Astrocyte of the spinal cord (primary cell): Measurements from ENCODE around the gene HNRNPA2B1.

Experiments
- DNase-seq: peaks from one replicate; pipeline ENCODE4 v3.0.0; 2011; ENCODE audit warnings: low read depth, low spot score
- H3K4me3 ChIP-seq: 2 replicates; pipeline ENCODE4 v1.5.1; 2011; ENCODE audit warnings: low read depth, mild to moderate bottlenecking, low read length, moderate library complexity
- in situ Hi-C: cut with HindIII; loops from 2 replicates; pipeline ENCODE4 v1.10.0; 2017; ENCODE audit warnings: low sequenced_read_pairs
- TF ChIP-seq, protein P1 (sequence below): IDR thresholded peaks from 2 replicates; pipeline ENCODE4 v1.5.1; 2012; ENCODE audit warnings: low read depth, mild to moderate bottlenecking, low read length, inconsistent platforms

Gene HNRNPA2B1

DNA sequence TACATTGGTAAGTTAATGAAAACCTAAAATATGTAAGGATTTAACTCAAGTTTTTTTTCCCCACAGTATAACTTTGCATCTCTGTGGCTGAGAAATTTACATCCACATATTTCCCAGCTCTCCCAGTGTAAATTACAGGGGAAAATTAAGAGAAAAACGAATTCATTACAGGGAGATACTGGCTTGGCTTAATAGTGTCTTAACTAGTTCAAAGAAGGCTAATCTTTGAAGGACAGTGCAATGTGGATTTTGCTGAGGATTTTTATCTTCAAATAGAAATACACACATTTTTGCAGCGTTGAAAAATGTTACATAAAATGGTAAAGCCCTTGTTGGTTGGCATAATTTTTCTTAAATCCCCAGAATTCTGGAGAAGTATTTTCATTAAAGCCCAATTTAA, 2.5 kb upstream of the HNRNPA2B1 start:
- in situ Hi-C loops, result no loop called here
- DNase-seq, result no peak
- TF ChIP-seq, protein P1, sequence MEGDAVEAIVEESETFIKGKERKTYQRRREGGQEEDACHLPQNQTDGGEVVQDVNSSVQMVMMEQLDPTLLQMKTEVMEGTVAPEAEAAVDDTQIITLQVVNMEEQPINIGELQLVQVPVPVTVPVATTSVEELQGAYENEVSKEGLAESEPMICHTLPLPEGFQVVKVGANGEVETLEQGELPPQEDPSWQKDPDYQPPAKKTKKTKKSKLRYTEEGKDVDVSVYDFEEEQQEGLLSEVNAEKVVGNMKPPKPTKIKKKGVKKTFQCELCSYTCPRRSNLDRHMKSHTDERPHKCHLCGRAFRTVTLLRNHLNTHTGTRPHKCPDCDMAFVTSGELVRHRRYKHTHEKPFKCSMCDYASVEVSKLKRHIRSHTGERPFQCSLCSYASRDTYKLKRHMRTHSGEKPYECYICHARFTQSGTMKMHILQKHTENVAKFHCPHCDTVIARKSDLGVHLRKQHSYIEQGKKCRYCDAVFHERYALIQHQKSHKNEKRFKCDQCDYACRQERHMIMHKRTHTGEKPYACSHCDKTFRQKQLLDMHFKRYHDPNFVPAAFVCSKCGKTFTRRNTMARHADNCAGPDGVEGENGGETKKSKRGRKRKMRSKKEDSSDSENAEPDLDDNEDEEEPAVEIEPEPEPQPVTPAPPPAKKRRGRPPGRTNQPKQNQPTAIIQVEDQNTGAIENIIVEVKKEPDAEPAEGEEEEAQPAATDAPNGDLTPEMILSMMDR, result no peak
- H3K4me3 ChIP-seq, result peak overlapping the region; percentile 86

DNA sequence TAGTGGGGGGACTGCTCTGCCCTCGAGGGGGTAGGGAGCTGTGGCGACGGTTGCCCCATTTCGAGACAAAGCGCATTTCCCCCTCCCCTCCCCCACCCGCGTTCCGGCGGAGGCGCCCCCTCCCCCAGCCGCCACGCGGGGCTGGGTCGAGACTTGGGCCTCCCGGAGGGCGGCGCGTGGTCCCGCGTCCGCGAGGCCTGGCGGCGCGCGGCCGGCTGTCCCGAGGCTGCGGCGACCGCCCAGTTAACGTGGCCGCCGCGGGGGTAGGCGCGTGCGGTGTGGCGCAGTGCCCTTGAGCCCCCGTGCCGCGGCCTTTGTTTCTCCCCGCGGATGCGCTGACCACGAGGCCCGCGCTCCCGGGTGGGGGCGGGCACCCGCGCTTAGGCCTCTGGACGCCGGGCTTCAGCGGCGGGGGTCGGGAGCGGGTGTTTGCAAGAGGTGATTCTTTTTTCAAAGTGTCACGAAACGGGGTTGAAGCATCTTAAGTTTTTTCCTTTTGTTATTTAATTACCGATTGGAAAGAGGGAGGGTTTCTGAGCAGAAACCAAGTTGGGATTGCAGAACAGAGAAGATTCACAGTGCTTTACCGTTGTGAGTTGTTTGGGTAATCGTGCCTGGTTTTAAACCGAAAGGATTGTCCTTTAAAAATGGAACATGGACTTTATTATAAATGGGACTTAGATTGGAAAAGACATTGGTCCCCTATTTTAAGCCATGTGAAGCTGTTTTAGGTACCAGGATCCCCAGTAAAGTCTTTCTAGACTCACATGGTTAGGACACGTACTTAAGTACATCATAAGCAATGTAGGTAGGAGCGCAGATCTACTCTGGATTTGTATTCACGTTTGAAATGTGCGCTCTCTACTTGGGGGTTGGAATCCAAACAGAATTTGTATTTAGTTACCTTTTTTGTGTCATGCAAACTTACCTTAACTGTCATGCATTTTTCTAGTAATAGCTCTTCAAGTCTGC, 1.8 kb upstream of the HNRNPA2B1 start:
- in situ Hi-C loops, result no loop called here
- H3K4me3 ChIP-seq, result peak overlapping the region; percentile 86
- DNase-seq, result peak; percentile 57
- TF ChIP-seq, protein P1, result no peak

DNA sequence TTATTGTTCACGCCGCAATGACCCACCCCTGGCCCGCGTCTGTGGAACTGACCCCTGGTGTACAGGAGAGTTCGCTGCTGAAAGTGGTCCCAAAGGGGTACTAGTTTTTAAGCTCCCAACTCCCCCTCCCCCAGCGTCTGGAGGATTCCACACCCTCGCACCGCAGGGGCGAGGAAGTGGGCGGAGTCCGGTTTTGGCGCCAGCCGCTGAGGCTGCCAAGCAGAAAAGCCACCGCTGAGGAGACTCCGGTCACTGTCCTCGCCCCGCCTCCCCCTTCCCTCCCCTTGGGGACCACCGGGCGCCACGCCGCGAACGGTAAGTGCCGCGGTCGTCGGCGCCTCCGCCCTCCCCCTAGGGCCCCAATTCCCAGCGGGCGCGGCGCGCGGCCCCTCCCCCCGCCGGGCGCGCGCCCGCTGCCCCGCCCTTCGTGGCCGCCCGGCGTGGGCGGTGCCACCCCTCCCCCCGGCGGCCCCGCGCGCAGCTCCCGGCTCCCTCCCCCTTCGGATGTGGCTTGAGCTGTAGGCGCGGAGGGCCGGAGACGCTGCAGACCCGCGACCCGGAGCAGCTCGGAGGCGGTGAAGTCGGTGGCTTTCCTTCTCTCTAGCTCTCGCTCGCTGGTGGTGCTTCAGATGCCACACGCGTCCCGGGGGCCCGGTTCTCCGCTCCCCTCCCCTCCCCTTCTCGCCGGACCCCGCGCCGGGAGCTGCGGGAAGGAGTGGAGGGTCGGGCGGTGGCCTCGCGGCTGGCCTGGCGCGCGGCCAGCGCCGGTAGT, 887 bp upstream of the HNRNPA2B1 start, which contains the start of gene CBX3:
TSS of gene CBX3 (plus strand) at position 499 of the 772 bp plus-strand sequence. CDS start 1,254 bp downstream, outside the sequence.
- TF ChIP-seq, protein P1, result no peak
- in situ Hi-C loops, result no loop called here
- H3K4me3 ChIP-seq, result peak within 1 kb of the TSS; percentile 86
- DNase-seq, result no peak

DNA sequence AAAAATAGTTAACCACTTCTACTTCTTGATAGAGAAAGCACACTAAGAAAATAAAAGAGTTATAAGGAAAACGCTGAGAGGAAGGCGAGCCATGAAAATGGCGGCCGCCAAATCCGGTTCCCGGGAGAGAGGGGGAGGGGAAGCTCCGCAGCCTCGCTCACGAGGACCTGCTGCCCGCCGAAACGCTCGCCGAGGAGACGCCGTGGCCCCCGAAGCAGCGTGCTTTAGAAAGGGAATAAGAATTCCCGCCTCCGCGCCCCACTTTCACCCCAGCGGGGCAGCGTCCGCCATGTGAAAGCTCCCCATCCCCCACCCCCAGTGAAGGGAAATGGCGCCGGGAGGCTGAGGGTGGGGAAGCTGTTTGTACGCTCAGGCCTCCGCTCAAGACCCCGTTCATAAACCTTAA, 505 bp downstream of the HNRNPA2B1 start:
- peak overlapping the region; percentile 86 for H3K4me3 ChIP-seq
- TF ChIP-seq, protein P1, result no peak
- in situ Hi-C loops, result no loop called here
- peak; percentile 56 for DNase-seq

DNA sequence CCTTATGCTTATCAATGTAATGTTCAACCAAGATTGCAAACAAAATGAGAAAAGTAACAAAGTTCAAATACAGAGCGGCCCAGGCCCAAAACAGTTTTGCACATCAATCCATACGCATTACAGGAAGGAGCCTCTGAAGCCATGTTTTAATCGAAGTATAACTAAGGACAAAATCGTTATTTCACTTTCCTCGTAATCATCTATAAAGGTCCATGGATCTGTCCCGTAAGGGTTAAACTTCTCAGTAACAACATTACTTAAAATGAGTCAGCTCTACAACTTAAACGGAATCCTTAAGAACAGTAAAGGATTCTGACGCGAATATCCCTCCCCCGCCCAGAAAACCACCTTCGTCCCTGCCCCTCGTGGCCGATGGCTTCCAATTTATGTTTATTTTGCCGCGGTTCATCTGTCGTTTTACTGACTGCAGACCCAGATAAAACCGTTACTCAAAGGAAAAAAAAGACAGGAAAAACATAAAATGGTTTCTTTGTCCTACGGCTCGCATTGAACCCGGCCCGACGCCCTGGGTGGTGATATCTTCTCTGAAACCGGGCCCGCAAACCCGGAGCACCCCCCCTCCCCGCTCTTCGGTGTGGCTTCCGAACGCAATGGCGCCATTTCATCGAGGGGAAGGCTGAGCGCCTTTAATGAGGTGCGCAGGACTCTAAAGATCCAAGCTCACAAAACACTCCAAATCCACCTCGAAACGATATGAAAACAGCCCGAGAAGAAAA, 1.1 kb downstream of the HNRNPA2B1 start:
- TF ChIP-seq, protein P1, result no peak
- in situ Hi-C loops, result no loop called here
- DNase-seq, result no peak

DNA sequence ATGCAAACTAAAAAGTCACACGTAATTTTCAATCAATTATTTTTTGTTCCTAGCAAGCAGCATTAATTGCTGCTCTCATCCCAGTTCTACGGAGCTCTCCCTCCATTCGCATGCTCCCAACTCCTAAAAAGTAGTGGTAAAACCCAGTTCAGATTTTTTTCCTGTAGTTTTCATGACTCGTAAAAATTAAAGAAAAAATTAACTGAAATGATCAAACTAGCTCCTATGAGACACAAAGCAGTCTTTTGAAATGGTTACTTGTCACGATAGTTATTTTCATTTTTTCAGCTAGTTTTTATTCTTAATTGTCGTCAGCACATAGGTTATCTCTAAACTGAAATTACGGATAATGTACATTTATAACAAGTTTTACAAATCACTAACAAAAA, 1.8 kb downstream of the HNRNPA2B1 start:
- TF ChIP-seq, protein P1, result no peak
- in situ Hi-C loops, result no loop called here
- H3K4me3 ChIP-seq, result peak overlapping the region; percentile 86
- DNase-seq, result no peak

More for the DNA sequence above, 1.1 kb downstream of the HNRNPA2B1 start:
- peak overlapping the region; percentile 86 for H3K4me3 ChIP-seq
